Measurements from ENCODE around the gene RALGPS2.
A peak's percentile ranks its signal among the peaks of the same experiment; 100 is the strongest.
"Not testable (repeated sequence)": the region's sequence is repeated elsewhere in the genome, so short reads cannot be mapped to it uniquely, and the experiment has no call there.

RALGPS2 gene

DNA sequence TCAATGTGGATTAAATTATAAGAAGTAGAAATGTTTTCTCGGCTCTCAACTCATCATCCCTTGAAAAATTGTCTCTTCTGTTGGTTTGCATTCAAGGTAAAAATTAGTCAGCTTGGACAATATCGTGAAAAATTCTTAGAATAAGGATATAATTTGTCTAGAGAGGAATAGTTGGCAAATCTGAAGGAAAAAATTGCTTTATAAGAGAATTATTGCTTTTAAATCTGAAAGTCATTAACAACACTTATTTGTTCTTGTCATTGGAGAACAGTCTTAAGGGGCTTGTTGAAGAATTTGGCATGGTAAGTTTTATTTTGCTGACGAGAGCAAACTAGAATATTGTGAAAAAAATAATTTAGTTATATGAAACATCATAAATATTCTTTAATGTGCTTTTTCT is 119.4 kb downstream of the RALGPS2 start:
- TF ChIP-seq, protein P1, sequence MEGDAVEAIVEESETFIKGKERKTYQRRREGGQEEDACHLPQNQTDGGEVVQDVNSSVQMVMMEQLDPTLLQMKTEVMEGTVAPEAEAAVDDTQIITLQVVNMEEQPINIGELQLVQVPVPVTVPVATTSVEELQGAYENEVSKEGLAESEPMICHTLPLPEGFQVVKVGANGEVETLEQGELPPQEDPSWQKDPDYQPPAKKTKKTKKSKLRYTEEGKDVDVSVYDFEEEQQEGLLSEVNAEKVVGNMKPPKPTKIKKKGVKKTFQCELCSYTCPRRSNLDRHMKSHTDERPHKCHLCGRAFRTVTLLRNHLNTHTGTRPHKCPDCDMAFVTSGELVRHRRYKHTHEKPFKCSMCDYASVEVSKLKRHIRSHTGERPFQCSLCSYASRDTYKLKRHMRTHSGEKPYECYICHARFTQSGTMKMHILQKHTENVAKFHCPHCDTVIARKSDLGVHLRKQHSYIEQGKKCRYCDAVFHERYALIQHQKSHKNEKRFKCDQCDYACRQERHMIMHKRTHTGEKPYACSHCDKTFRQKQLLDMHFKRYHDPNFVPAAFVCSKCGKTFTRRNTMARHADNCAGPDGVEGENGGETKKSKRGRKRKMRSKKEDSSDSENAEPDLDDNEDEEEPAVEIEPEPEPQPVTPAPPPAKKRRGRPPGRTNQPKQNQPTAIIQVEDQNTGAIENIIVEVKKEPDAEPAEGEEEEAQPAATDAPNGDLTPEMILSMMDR (conservative IDR thresholded peaks at IDR 0.05; ENCODE audit: control insufficient read depth, insufficient read depth, low read depth, low read length) = no peak
- DNase-seq (ENCODE audit: low read depth) = no peak

DNA sequence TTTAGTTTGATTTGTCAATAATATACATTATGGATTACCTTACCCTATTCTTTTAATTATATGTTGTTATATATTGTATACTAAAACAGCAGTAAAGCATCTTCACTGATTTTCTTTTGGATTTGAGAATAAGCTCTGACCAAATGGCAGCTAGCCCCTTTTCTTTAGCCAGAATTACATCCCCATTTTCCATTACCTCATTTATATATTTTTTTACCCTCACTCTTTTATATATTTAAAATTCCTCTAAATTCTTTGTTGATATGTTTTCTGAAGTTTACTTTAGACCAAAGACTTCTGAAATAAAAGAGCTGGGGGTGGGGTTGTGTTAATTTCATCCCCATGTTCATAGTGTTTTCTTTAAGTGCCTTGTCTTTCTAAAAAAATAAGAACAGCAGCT is 121.3 kb downstream of the RALGPS2 start:
- TF ChIP-seq, protein P1 (conservative IDR thresholded peaks at IDR 0.05; ENCODE audit: control insufficient read depth, insufficient read depth, low read depth, low read length) = no peak
- no peak overlapping the region for H3K4me3 ChIP-seq (ENCODE audit: control insufficient read depth, low read depth, low read length)
- DNase-seq (ENCODE audit: low read depth) = no peak

More for the DNA sequence above, 119.4 kb downstream of the RALGPS2 start:
- no peak overlapping the region for H3K4me3 ChIP-seq (ENCODE audit: control insufficient read depth, low read depth, low read length)

DNA sequence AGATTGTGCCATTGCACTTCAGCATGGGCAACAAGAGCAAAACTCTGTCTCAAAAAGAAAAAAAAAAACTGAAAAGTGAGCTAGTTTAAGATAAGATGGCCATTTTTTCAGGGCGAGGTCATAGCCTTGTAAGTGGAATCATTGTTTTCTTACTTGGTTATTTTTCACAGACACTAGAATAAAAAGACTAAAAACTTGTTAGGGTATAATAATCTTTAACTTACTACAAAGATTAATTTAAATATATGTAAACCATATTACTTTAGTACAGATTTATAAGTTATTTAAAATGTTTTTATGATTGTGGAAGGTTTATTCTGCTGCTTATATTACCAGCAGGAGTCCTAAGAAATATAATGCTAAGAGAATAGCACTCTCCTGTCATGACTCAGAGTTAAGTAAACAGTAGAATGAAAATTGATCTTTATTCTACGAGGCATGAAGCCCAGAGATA is 122.4 kb downstream of the RALGPS2 start:
- H3K4me3 ChIP-seq (ENCODE audit: control insufficient read depth, low read depth, low read length) = no peak overlapping the region
- peak; percentile 59 for DNase-seq (ENCODE audit: low read depth)
- TF ChIP-seq, protein P1 (conservative IDR thresholded peaks at IDR 0.05; ENCODE audit: control insufficient read depth, insufficient read depth, low read depth, low read length) = no peak

DNA sequence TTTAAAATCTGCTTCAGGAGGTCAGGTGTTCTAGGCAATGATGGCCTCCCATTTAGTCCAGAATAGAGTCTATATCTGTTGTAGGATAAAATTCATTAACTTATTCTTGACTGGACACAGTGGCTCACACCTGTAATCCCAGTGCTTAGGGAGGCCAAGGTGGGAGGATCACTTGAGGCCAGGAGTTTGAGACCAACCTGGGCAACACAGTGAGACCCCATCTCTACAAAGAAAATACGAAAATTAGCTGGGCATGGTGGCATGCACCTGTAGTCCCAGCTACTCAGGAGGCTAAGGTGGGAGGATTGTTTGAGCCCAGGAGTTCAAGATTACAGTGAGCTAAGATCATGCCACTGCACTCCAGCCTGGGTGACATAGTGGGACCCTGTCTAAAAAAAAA is 122.9 kb downstream of the RALGPS2 start:
- H3K4me3 ChIP-seq (ENCODE audit: control insufficient read depth, low read depth, low read length); DNase-seq (ENCODE audit: low read depth): not testable (repeated sequence)

DNA sequence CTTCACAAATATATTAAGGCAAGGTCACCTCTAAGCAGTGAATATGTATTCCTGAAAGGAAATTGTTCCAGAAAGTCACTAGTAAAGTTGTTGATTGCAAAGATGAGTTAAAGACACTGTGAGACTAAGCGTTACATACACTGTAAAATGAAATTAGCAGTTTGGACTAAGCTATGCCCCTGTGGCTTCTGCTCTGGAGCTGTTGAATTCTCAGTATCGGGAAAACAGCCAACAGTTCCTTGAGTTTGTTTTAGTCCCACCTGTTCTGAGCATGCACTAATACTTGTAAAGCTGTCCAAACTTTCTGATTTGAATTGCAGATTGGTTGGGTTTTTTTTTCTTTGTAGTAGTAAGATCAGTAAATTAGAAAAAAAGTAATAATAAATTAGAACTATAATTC is 124.9 kb downstream of the RALGPS2 start:
- TF ChIP-seq, protein P1 (conservative IDR thresholded peaks at IDR 0.05; ENCODE audit: control insufficient read depth, insufficient read depth, low read depth, low read length) = no peak
- DNase-seq (ENCODE audit: low read depth) = no peak
- no peak overlapping the region for H3K4me3 ChIP-seq (ENCODE audit: control insufficient read depth, low read depth, low read length)

DNA sequence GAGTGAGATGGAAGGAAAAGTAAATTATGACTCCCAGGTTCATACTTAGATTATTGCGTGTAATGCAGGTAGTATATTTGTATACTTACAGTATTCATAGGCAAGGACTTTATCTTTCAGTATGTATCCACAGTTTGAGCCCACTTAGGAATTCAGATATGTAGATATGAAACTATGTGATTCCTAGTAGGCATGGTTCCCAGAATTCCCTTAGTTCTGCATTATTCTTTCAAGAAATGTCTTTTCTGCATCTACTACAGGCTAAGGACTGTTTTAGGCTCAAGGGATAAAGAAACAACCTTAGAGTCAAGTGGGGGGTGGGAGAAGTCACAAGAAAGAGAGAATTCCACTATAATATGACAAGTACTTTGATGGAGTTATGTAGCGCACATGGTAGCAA is 132.1 kb downstream of the RALGPS2 start:
- no peak for DNase-seq (ENCODE audit: low read depth)
- TF ChIP-seq, protein P1 (conservative IDR thresholded peaks at IDR 0.05; ENCODE audit: control insufficient read depth, insufficient read depth, low read depth, low read length) = no peak
- no peak overlapping the region for H3K4me3 ChIP-seq (ENCODE audit: control insufficient read depth, low read depth, low read length)

DNA sequence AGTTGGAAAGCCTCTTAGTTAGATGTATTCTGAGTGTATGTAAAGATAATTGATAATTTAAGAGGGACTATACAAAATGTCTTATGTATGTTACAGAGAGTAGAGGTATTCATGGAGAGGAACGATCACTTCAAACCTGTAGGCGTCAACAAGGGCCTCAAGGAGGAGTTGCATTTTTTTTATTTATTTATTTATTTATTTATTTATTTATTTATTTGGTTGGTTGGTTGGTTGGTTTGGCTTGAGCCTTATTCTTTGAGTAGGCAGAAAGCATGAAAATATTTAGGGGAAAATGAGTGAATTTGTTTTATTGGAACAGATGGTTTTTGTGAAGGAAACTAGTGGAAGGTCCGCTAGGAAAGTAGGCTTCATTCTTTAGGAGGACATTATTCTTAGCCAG is 137.4 kb downstream of the RALGPS2 start:
- no peak overlapping the region for H3K4me3 ChIP-seq (ENCODE audit: control insufficient read depth, low read depth, low read length)
- TF ChIP-seq, protein P1 (conservative IDR thresholded peaks at IDR 0.05; ENCODE audit: control insufficient read depth, insufficient read depth, low read depth, low read length) = no peak
- DNase-seq (ENCODE audit: low read depth) = no peak
